Liver (tissue), 3 donors: ENCODE measurements around the gene ALPK3.
"Not testable (repeated sequence)": the region's sequence is repeated elsewhere in the genome, so short reads cannot be mapped to it uniquely, and the experiment has no call there.

Experiments
- GABPA ChIP-seq, 2 donors: IDR thresholded peaks in 1 of 2; conservative IDR thresholded peaks in 1 of 2; 2 replicates each; pipeline ENCODE4 v1.6.1; 2016; ENCODE audit warnings: antibody characterized with exemption in 2 of 2, mild to moderate bottlenecking in 1 of 2, moderate library complexity in 1 of 2
- HNF4G ChIP-seq: IDR thresholded peaks from 2 replicates; pipeline ENCODE4 v1.6.1; 2016; ENCODE audit warnings: antibody characterized with exemption
- RAD21 ChIP-seq, 2 donors: IDR thresholded peaks; 2 replicates each; pipeline ENCODE4 v1.6.1; 2016; ENCODE audit warnings: antibody characterized with exemption in 2 of 2, mild to moderate bottlenecking in 2 of 2
- SP1 ChIP-seq: IDR thresholded peaks from 2 replicates; pipeline ENCODE4 v1.6.1; 2018; ENCODE audit warnings: antibody characterized with exemption, mild to moderate bottlenecking
- TAF1 ChIP-seq: conservative IDR thresholded peaks from 2 replicates; pipeline ENCODE4 v1.6.1; 2016; ENCODE audit warnings: antibody characterized with exemption, mild to moderate bottlenecking
- TF ChIP-seq, protein P1 (sequence below): fragments of 150-350 bp; IDR thresholded peaks from 2 replicates; pipeline ENCODE4 v1.5.1; 2017; ENCODE audit warnings: improper control_type of control experiment, low read depth, low read length; ENCODE audit not compliant: missing input control
- TF ChIP-seq, protein P2 (sequence below): IDR thresholded peaks from 2 replicates; pipeline ENCODE4 v1.6.1; 2016; ENCODE audit warnings: antibody characterized with exemption
- TF ChIP-seq, protein P3 (sequence below): IDR thresholded peaks from 2 replicates; pipeline ENCODE4 v1.6.1; 2016; ENCODE audit warnings: antibody characterized with exemption, mild to moderate bottlenecking
- donor health status: healthy.
- donor health status: healthy.

DNA sequence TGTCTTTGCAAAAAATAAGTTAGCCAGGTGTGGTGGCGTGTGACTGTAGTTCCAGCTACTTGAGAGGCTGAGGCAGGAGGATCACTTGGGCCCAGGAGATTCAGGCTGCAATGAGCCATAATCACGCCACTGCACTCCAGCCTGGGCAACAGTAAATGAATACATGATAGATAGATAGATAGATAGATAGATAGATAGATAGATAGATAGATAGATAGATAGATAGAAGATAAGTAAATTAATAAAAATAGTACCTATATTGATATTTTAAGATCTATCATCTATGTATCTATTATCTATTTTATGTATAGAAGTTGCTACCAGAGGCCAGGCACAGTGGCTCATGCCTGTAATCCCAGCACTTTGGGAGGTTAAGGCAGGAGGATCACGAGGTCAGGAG is 60.5 kb downstream of the ALPK3 start:
- TF ChIP-seq, protein P1, sequence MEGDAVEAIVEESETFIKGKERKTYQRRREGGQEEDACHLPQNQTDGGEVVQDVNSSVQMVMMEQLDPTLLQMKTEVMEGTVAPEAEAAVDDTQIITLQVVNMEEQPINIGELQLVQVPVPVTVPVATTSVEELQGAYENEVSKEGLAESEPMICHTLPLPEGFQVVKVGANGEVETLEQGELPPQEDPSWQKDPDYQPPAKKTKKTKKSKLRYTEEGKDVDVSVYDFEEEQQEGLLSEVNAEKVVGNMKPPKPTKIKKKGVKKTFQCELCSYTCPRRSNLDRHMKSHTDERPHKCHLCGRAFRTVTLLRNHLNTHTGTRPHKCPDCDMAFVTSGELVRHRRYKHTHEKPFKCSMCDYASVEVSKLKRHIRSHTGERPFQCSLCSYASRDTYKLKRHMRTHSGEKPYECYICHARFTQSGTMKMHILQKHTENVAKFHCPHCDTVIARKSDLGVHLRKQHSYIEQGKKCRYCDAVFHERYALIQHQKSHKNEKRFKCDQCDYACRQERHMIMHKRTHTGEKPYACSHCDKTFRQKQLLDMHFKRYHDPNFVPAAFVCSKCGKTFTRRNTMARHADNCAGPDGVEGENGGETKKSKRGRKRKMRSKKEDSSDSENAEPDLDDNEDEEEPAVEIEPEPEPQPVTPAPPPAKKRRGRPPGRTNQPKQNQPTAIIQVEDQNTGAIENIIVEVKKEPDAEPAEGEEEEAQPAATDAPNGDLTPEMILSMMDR: not testable (repeated sequence)
- not testable (repeated sequence) for TF ChIP-seq HNF4G; GABPA (IDR thresholded peaks at IDR 0.05 in 1 of 2, conservative IDR thresholded peaks at IDR 0.05 in 1 of 2); TAF1; SP1; RAD21 (IDR thresholded peaks at IDR 0.05)
- TF ChIP-seq, protein P2, sequence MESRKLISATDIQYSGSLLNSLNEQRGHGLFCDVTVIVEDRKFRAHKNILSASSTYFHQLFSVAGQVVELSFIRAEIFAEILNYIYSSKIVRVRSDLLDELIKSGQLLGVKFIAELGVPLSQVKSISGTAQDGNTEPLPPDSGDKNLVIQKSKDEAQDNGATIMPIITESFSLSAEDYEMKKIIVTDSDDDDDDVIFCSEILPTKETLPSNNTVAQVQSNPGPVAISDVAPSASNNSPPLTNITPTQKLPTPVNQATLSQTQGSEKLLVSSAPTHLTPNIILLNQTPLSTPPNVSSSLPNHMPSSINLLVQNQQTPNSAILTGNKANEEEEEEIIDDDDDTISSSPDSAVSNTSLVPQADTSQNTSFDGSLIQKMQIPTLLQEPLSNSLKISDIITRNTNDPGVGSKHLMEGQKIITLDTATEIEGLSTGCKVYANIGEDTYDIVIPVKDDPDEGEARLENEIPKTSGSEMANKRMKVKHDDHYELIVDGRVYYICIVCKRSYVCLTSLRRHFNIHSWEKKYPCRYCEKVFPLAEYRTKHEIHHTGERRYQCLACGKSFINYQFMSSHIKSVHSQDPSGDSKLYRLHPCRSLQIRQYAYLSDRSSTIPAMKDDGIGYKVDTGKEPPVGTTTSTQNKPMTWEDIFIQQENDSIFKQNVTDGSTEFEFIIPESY: not testable (repeated sequence)
- TF ChIP-seq, protein P3, sequence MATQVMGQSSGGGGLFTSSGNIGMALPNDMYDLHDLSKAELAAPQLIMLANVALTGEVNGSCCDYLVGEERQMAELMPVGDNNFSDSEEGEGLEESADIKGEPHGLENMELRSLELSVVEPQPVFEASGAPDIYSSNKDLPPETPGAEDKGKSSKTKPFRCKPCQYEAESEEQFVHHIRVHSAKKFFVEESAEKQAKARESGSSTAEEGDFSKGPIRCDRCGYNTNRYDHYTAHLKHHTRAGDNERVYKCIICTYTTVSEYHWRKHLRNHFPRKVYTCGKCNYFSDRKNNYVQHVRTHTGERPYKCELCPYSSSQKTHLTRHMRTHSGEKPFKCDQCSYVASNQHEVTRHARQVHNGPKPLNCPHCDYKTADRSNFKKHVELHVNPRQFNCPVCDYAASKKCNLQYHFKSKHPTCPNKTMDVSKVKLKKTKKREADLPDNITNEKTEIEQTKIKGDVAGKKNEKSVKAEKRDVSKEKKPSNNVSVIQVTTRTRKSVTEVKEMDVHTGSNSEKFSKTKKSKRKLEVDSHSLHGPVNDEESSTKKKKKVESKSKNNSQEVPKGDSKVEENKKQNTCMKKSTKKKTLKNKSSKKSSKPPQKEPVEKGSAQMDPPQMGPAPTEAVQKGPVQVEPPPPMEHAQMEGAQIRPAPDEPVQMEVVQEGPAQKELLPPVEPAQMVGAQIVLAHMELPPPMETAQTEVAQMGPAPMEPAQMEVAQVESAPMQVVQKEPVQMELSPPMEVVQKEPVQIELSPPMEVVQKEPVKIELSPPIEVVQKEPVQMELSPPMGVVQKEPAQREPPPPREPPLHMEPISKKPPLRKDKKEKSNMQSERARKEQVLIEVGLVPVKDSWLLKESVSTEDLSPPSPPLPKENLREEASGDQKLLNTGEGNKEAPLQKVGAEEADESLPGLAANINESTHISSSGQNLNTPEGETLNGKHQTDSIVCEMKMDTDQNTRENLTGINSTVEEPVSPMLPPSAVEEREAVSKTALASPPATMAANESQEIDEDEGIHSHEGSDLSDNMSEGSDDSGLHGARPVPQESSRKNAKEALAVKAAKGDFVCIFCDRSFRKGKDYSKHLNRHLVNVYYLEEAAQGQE: not testable (repeated sequence)
